ENCODE measurements around the gene ADAMTS12.

ADAMTS12 gene

GRCh38 chr5:33793276-33793675 is 98.5 kb downstream of the ADAMTS12 start:
- in situ Hi-C loops (cut with MboI; ENCODE audit: low sequenced_read_pairs, unreplicated experiment) = no loop called here
- TF ChIP-seq, protein P1, sequence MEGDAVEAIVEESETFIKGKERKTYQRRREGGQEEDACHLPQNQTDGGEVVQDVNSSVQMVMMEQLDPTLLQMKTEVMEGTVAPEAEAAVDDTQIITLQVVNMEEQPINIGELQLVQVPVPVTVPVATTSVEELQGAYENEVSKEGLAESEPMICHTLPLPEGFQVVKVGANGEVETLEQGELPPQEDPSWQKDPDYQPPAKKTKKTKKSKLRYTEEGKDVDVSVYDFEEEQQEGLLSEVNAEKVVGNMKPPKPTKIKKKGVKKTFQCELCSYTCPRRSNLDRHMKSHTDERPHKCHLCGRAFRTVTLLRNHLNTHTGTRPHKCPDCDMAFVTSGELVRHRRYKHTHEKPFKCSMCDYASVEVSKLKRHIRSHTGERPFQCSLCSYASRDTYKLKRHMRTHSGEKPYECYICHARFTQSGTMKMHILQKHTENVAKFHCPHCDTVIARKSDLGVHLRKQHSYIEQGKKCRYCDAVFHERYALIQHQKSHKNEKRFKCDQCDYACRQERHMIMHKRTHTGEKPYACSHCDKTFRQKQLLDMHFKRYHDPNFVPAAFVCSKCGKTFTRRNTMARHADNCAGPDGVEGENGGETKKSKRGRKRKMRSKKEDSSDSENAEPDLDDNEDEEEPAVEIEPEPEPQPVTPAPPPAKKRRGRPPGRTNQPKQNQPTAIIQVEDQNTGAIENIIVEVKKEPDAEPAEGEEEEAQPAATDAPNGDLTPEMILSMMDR (IDR thresholded peaks at IDR 0.05; ENCODE audit: borderline replicate concordance, control extremely low read depth, extremely low read depth, insufficient read depth, missing control alignments) = no peak

DNA sequence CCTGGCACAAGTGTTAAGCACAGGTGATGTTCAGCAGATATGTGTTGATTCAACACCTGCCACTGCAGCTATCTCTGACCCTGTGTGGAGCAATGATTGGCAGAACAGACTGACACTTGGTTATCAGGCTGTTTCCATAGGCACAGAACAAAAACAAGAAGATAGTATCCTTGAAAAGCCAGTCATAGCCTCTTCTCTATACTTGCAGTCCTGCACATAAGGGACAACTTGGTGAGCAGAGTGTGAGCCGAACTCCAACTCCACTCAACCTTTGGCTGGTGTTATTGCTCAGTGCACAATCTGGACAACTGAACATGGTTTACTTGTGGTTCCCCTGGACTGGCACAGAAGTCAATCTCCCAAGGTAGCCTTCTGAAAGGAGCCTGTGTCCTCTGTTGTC is 99.2 kb downstream of the ADAMTS12 start:
- no peak for DNase-seq (ENCODE audit: low spot score)
- TF ChIP-seq, protein P1 (IDR thresholded peaks at IDR 0.05; ENCODE audit: borderline replicate concordance, control extremely low read depth, extremely low read depth, insufficient read depth, missing control alignments) = no peak
- in situ Hi-C loops (cut with MboI; ENCODE audit: low sequenced_read_pairs, unreplicated experiment) = no loop called here

More at GRCh38 chr5:33793276-33793675, 98.5 kb downstream of the ADAMTS12 start:
- DNase-seq (ENCODE audit: low spot score) = no peak

GRCh38 chr5:33789567-33789957 is 102.2 kb downstream of the ADAMTS12 start:
- in situ Hi-C loops (cut with MboI; ENCODE audit: low sequenced_read_pairs, unreplicated experiment) = no loop called here
- no peak for DNase-seq (ENCODE audit: low spot score)
- TF ChIP-seq, protein P1 (IDR thresholded peaks at IDR 0.05; ENCODE audit: borderline replicate concordance, control extremely low read depth, extremely low read depth, insufficient read depth, missing control alignments) = no peak

DNA sequence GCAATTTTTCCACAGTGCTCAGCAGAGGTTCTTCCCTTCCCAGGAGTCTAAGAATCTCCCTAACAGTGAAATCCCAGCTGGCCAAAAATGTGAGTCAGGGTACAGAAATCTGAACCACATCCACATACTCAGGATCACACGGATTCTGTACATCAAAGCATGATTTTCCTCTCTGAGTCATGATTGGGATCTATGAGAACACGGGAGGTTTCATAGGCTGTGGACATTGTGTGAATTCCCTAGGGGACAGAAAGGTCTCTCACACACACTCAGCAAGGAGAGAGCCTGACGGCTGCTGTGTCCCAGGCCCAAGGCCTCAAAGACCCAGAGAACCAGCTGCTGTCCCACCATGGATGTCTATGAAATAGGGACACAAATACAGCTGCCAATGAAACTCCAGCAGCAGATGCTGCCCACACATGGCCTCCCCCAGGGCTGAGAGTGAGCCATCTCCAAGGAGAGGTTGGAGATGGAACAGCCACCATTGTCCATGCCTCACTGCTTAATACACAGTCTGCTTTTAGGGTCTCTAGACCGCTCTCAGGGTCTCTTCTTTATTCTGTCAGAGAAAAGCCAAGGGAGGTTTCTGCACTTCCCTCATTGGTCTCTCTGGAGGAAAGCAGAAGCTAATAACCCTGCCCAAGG is 102.7 kb downstream of the ADAMTS12 start:
- in situ Hi-C loops (cut with MboI; ENCODE audit: low sequenced_read_pairs, unreplicated experiment) = no loop called here

GRCh38 chr5:33785571-33785970 is 106.2 kb downstream of the ADAMTS12 start:
- DNase-seq (ENCODE audit: low spot score) = no peak
- TF ChIP-seq, protein P1 (IDR thresholded peaks at IDR 0.05; ENCODE audit: borderline replicate concordance, control extremely low read depth, extremely low read depth, insufficient read depth, missing control alignments) = no peak
- in situ Hi-C loops (cut with MboI; ENCODE audit: low sequenced_read_pairs, unreplicated experiment) = no loop called here

More for the DNA sequence above, 102.7 kb downstream of the ADAMTS12 start:
- DNase-seq (ENCODE audit: low spot score) = no peak
- TF ChIP-seq, protein P1 (IDR thresholded peaks at IDR 0.05; ENCODE audit: borderline replicate concordance, control extremely low read depth, extremely low read depth, insufficient read depth, missing control alignments) = no peak

- DNase-seq (ENCODE audit: low spot score) = no peak
- in situ Hi-C loops (cut with MboI; ENCODE audit: low sequenced_read_pairs, unreplicated experiment) = no loop called here
- TF ChIP-seq, protein P1 (IDR thresholded peaks at IDR 0.05; ENCODE audit: borderline replicate concordance, control extremely low read depth, extremely low read depth, insufficient read depth, missing control alignments) = no peak
Measured at GRCh38 chr5:33781286-33781685, 110.5 kb downstream of the ADAMTS12 start.

All from GM13976 (cell line).